WI38 (cell line): Measurements from ENCODE around the gene EPHA5.

ENCODE experiments used
- H3K4me3 ChIP-seq: 2 replicates; pipeline ENCODE4 v1.5.1; 2011; ENCODE audit warnings: low read depth, mild to moderate bottlenecking, control low read depth, low read length
- CTCF ChIP-seq: IDR thresholded peaks from 2 replicates; pipeline ENCODE4 v1.5.1; 2012; ENCODE audit warnings: low read depth, mild to moderate bottlenecking, control low read depth, low read length

EPHA5 gene

GRCh38 chr4:65467068-65467680 lies 203.1 kb downstream of the EPHA5 start:
- H3K4me3 ChIP-seq: no peak overlapping the region
- TF ChIP-seq CTCF: no peak

- no peak for TF ChIP-seq CTCF
These were observed 208.5 kb downstream of the EPHA5 start for GRCh38 chr4:65461781-65462180.

GRCh38 chr4:65457011-65457410 lies 213.3 kb downstream of the EPHA5 start:
- TF ChIP-seq CTCF: no peak

More at GRCh38 chr4:65461781-65462180, 208.5 kb downstream of the EPHA5 start:
- no peak overlapping the region for H3K4me3 ChIP-seq

GRCh38 chr4:65456579-65456978 lies 213.7 kb downstream of the EPHA5 start:
- no peak for TF ChIP-seq CTCF

More at GRCh38 chr4:65457011-65457410, 213.3 kb downstream of the EPHA5 start:
- H3K4me3 ChIP-seq: no peak overlapping the region

GRCh38 chr4:65453398-65453797 lies 216.9 kb downstream of the EPHA5 start:
- H3K4me3 ChIP-seq: no peak overlapping the region
- no peak for TF ChIP-seq CTCF

More at GRCh38 chr4:65456579-65456978, 213.7 kb downstream of the EPHA5 start:
- no peak overlapping the region for H3K4me3 ChIP-seq

GRCh38 chr4:65450899-65451298 lies 219.4 kb downstream of the EPHA5 start:
- H3K4me3 ChIP-seq: no peak overlapping the region
- no peak for TF ChIP-seq CTCF

GRCh38 chr4:65437102-65437501 lies 233.2 kb downstream of the EPHA5 start:
- TF ChIP-seq CTCF: no peak
- H3K4me3 ChIP-seq: no peak overlapping the region
